Measurements from ENCODE around the gene TUBB6.

Gene TUBB6

GRCh38 chr18:12306752-12307700, 1.0 kb upstream of the TUBB6 start:
- Histone ChIP-seq H3K4me1 (ENCODE audit: control insufficient read depth in 1 of 2, insufficient read depth in 2 of 2, low read length in 2 of 2) (peaks cover 0 to 39% of the 10 kb centered on the region in 2 donors), H3K9me3 (ENCODE audit: control insufficient read depth in 1 of 2, low read length in 2 of 2) (no peaks in the 10 kb centered on the region), H3K27me3 (ENCODE audit: low read depth, low read length) (no peaks in the 10 kb centered on the region), H3K36me3 (ENCODE audit: control insufficient read depth in 1 of 2, insufficient read depth in 2 of 2, low read length in 2 of 2) (peaks cover 6 to 11% of the 10 kb centered on the region in 2 donors), H3K27ac (ENCODE audit: low read length) (peak overlapping the region; percentile 85), H3K4me3 (ENCODE audit: low read depth in 1 of 2, low read length in 2 of 2) (peak overlapping the region; percentile 70 to 75)

- Histone ChIP-seq H3K4me1 (ENCODE audit: control insufficient read depth in 1 of 2, insufficient read depth in 2 of 2, low read length in 2 of 2) (peaks cover 0 to 47% of the 10 kb centered on the region in 2 donors), H3K27ac (ENCODE audit: low read length) (peak overlapping the region; percentile 81), H3K27me3 (ENCODE audit: low read depth, low read length) (no peaks in the 10 kb centered on the region)
These were observed 502 bp downstream of the TUBB6 start for GRCh38 chr18:12308386-12309100.

GRCh38 chr18:12309683-12310198, 1.7 kb downstream of the TUBB6 start:
- Histone ChIP-seq H3K4me1 (ENCODE audit: control insufficient read depth in 1 of 2, insufficient read depth in 2 of 2, low read length in 2 of 2) (peaks cover 0 to 55% of the 10 kb centered on the region in 2 donors), H3K4me3 (ENCODE audit: low read depth in 1 of 2, low read length in 2 of 2) (peak overlapping the region; percentile 63 to 72), H3K9me3 (ENCODE audit: control insufficient read depth in 1 of 2, low read length in 2 of 2) (peaks cover 0 to 3% of the 10 kb centered on the region in 2 donors), H3K27ac (ENCODE audit: low read length) (peak overlapping the region; percentile 81), H3K27me3 (ENCODE audit: low read depth, low read length) (no peaks in the 10 kb centered on the region), H3K36me3 (ENCODE audit: control insufficient read depth in 1 of 2, insufficient read depth in 2 of 2, low read length in 2 of 2) (peaks cover 12 to 19% of the 10 kb centered on the region in 2 donors)

More at GRCh38 chr18:12308386-12309100, 502 bp downstream of the TUBB6 start:
- Histone ChIP-seq H3K36me3 (ENCODE audit: control insufficient read depth in 1 of 2, insufficient read depth in 2 of 2, low read length in 2 of 2) (peaks cover 6 to 15% of the 10 kb centered on the region in 2 donors), H3K4me3 (ENCODE audit: low read depth in 1 of 2, low read length in 2 of 2) (peak overlapping the region; percentile 63 to 72), H3K9me3 (ENCODE audit: control insufficient read depth in 1 of 2, low read length in 2 of 2) (peaks cover 0 to 3% of the 10 kb centered on the region in 2 donors)

- H3K4me1 ChIP-seq (ENCODE audit: control insufficient read depth in 1 of 2, insufficient read depth in 2 of 2, low read length in 2 of 2): peaks cover 0 to 55% of the 10 kb centered on the region in 2 donors
- H3K27me3 ChIP-seq (ENCODE audit: low read depth, low read length): no peaks in the 10 kb centered on the region
- H3K27ac ChIP-seq (ENCODE audit: low read length): no peak overlapping the region
- peak overlapping the region; percentile 16 to 72 for H3K4me3 ChIP-seq (ENCODE audit: low read depth in 1 of 2, low read length in 2 of 2)
- H3K36me3 ChIP-seq (ENCODE audit: control insufficient read depth in 1 of 2, insufficient read depth in 2 of 2, low read length in 2 of 2): peaks cover 16 to 22% of the 10 kb centered on the region in 2 donors
- H3K9me3 ChIP-seq (ENCODE audit: control insufficient read depth in 1 of 2, low read length in 2 of 2): peaks cover 0 to 3% of the 10 kb centered on the region in 2 donors
These were observed 2.7 kb downstream of the TUBB6 start for GRCh38 chr18:12310762-12311161.

- H3K36me3 ChIP-seq (ENCODE audit: control insufficient read depth in 1 of 2, insufficient read depth in 2 of 2, low read length in 2 of 2): peaks cover 16 to 25% of the 10 kb centered on the region in 2 donors
- H3K4me1 ChIP-seq (ENCODE audit: control insufficient read depth in 1 of 2, insufficient read depth in 2 of 2, low read length in 2 of 2): peaks cover 2 to 66% of the 10 kb centered on the region in 2 donors
- no peak overlapping the region for H3K4me3 ChIP-seq (ENCODE audit: low read depth in 1 of 2, low read length in 2 of 2)
- H3K9me3 ChIP-seq (ENCODE audit: control insufficient read depth in 1 of 2, low read length in 2 of 2): peaks cover 0 to 3% of the 10 kb centered on the region in 2 donors
- H3K27me3 ChIP-seq (ENCODE audit: low read depth, low read length): no peaks in the 10 kb centered on the region
- no peak overlapping the region for H3K27ac ChIP-seq (ENCODE audit: low read length)
These were observed 4.9 kb downstream of the TUBB6 start for GRCh38 chr18:12312976-12313375.

- Histone ChIP-seq H3K27me3 (ENCODE audit: low read depth, low read length) (no peaks in the 10 kb centered on the region), H3K4me3 (ENCODE audit: low read depth in 1 of 2, low read length in 2 of 2) (no peak overlapping the region), H3K4me1 (ENCODE audit: control insufficient read depth in 1 of 2, insufficient read depth in 2 of 2, low read length in 2 of 2) (peaks cover 9 to 74% of the 10 kb centered on the region in 2 donors), H3K36me3 (ENCODE audit: control insufficient read depth in 1 of 2, insufficient read depth in 2 of 2, low read length in 2 of 2) (peaks cover 16 to 25% of the 10 kb centered on the region in 2 donors), H3K27ac (ENCODE audit: low read length) (peak overlapping the region; percentile 52), H3K9me3 (ENCODE audit: control insufficient read depth in 1 of 2, low read length in 2 of 2) (peaks cover 0 to 3% of the 10 kb centered on the region in 2 donors)
These were observed 5.6 kb downstream of the TUBB6 start for GRCh38 chr18:12313530-12314245.

GRCh38 chr18:12314591-12315305, 6.7 kb downstream of the TUBB6 start:
- Histone ChIP-seq H3K9me3 (ENCODE audit: control insufficient read depth in 1 of 2, low read length in 2 of 2) (peaks cover 0 to 3% of the 10 kb centered on the region in 2 donors), H3K36me3 (ENCODE audit: control insufficient read depth in 1 of 2, insufficient read depth in 2 of 2, low read length in 2 of 2) (peaks cover 16 to 28% of the 10 kb centered on the region in 2 donors), H3K27me3 (ENCODE audit: low read depth, low read length) (no peaks in the 10 kb centered on the region), H3K4me3 (ENCODE audit: low read depth in 1 of 2, low read length in 2 of 2) (no peak overlapping the region), H3K4me1 (ENCODE audit: control insufficient read depth in 1 of 2, insufficient read depth in 2 of 2, low read length in 2 of 2) (peaks cover 9 to 76% of the 10 kb centered on the region in 2 donors), H3K27ac (ENCODE audit: low read length) (peak overlapping the region; percentile 52)

GRCh38 chr18:12315490-12315889, 7.4 kb downstream of the TUBB6 start:
- H3K4me3 ChIP-seq (ENCODE audit: low read depth in 1 of 2, low read length in 2 of 2): peak overlapping the region in 1 of 2 donors; percentile 17
- H3K36me3 ChIP-seq (ENCODE audit: control insufficient read depth in 1 of 2, insufficient read depth in 2 of 2, low read length in 2 of 2): peaks cover 19 to 31% of the 10 kb centered on the region in 2 donors
- no peaks in the 10 kb centered on the region for H3K27me3 ChIP-seq (ENCODE audit: low read depth, low read length)
- H3K9me3 ChIP-seq (ENCODE audit: control insufficient read depth in 1 of 2, low read length in 2 of 2): peaks cover 0 to 3% of the 10 kb centered on the region in 2 donors
- peak overlapping the region; percentile 45 for H3K27ac ChIP-seq (ENCODE audit: low read length)
- H3K4me1 ChIP-seq (ENCODE audit: control insufficient read depth in 1 of 2, insufficient read depth in 2 of 2, low read length in 2 of 2): peaks cover 9 to 74% of the 10 kb centered on the region in 2 donors

- H3K36me3 ChIP-seq (ENCODE audit: control insufficient read depth in 1 of 2, insufficient read depth in 2 of 2, low read length in 2 of 2): peaks cover 23 to 35% of the 10 kb centered on the region in 2 donors
- peak overlapping the region in 1 of 2 donors; percentile 17 for H3K4me3 ChIP-seq (ENCODE audit: low read depth in 1 of 2, low read length in 2 of 2)
- no peaks in the 10 kb centered on the region for H3K27me3 ChIP-seq (ENCODE audit: low read depth, low read length)
- H3K27ac ChIP-seq (ENCODE audit: low read length): no peak overlapping the region
- peaks cover 0 to 3% of the 10 kb centered on the region in 2 donors for H3K9me3 ChIP-seq (ENCODE audit: control insufficient read depth in 1 of 2, low read length in 2 of 2)
- peaks cover 9 to 74% of the 10 kb centered on the region in 2 donors for H3K4me1 ChIP-seq (ENCODE audit: control insufficient read depth in 1 of 2, insufficient read depth in 2 of 2, low read length in 2 of 2)
These were observed 7.9 kb downstream of the TUBB6 start for GRCh38 chr18:12315911-12316310.

GRCh38 chr18:12317664-12318333, 9.8 kb downstream of the TUBB6 start:
- peaks cover 9 to 78% of the 10 kb centered on the region in 2 donors for H3K4me1 ChIP-seq (ENCODE audit: control insufficient read depth in 1 of 2, insufficient read depth in 2 of 2, low read length in 2 of 2)
- peak overlapping the region; percentile 80 for H3K27ac ChIP-seq (ENCODE audit: low read length)
- peaks cover 20 to 26% of the 10 kb centered on the region in 2 donors for H3K36me3 ChIP-seq (ENCODE audit: control insufficient read depth in 1 of 2, insufficient read depth in 2 of 2, low read length in 2 of 2)

More at GRCh38 chr18:12317664-12318333, 9.8 kb downstream of the TUBB6 start:
- H3K27me3 ChIP-seq (ENCODE audit: low read depth, low read length): no peaks in the 10 kb centered on the region
- no peaks in the 10 kb centered on the region for H3K9me3 ChIP-seq (ENCODE audit: control insufficient read depth in 1 of 2, low read length in 2 of 2)
- H3K4me3 ChIP-seq (ENCODE audit: low read depth in 1 of 2, low read length in 2 of 2): no peak overlapping the region
